Hematopoietic multipotent progenitor cell (in vitro differentiated cells): ENCODE data around the gene IL9. TPM values are rescaled to one million over a fixed set of nuclear protein-coding genes. Genes with fewer than 3 reads are reported as not detected.

Experiments
- DNase-seq, 3 donors: peaks; one replicate each; pipeline ENCODE4 v3.0.0-alpha.2; 2011 to 2015; ENCODE audit warnings: low read depth in 2 of 3, low spot score in 2 of 3
- total RNA-seq: library from RNA; depleted of rRNA; stranded (reverse); fragments of >200 nt; gene quantifications from one replicate; pipeline ENCODE4 v1.2.3, GENCODE V29; 2012

The IL9 gene
- total RNA-seq, result not detected

- no peak for DNase-seq
Measured at GRCh38 chr5:135895474-135896006, at the start of gene IL9. TSS of gene IL9 (minus strand) at chr5:135895841. CDS start at chr5:135895816, 25 bp downstream.

GRCh38 chr5:135944967-135945560 is 49.4 kb upstream of the IL9 start:
- DNase-seq, result peak in 2 of 3 donors; percentile 53 to 80

- no peak for DNase-seq
Measured at GRCh38 chr5:135944564-135944963, 48.9 kb upstream of the IL9 start.

GRCh38 chr5:135942202-135942771 is 46.6 kb upstream of the IL9 start:
- no peak for DNase-seq

- no peak for DNase-seq
Measured at GRCh38 chr5:135941711-135942110, 46.1 kb upstream of the IL9 start.

GRCh38 chr5:135937245-135937911 is 41.7 kb upstream of the IL9 start:
- no peak for DNase-seq

GRCh38 chr5:135934939-135935338 is 39.3 kb upstream of the IL9 start:
- DNase-seq, result no peak

- no peak for DNase-seq
Measured at GRCh38 chr5:135930949-135931295, 35.3 kb upstream of the IL9 start.

- DNase-seq, result peak in 2 of 3 donors; percentile 5 to 25
Measured at GRCh38 chr5:135930029-135930948, 34.6 kb upstream of the IL9 start.

- DNase-seq, result no peak
Measured at GRCh38 chr5:135921388-135921787, 25.7 kb upstream of the IL9 start.

GRCh38 chr5:135920199-135920598 is 24.6 kb upstream of the IL9 start:
- no peak for DNase-seq

- no peak for DNase-seq
Measured at GRCh38 chr5:135916638-135917263, 21.1 kb upstream of the IL9 start.

GRCh38 chr5:135915466-135916001 is 19.9 kb upstream of the IL9 start:
- no peak for DNase-seq

- DNase-seq, result no peak
Measured at GRCh38 chr5:135913713-135914626, 18.3 kb upstream of the IL9 start.

- DNase-seq, result no peak
Measured at GRCh38 chr5:135905144-135905543, 9.5 kb upstream of the IL9 start.

- no peak for DNase-seq
Measured at GRCh38 chr5:135901633-135902032, 6.0 kb upstream of the IL9 start.

- no peak for DNase-seq
Measured at GRCh38 chr5:135900276-135900675, 4.6 kb upstream of the IL9 start.

GRCh38 chr5:135898651-135899050 is 3.0 kb upstream of the IL9 start:
- DNase-seq, result no peak

- DNase-seq, result no peak
Measured at GRCh38 chr5:135894789-135895188, 852 bp downstream of the IL9 start.
